HG03442 (cell line): ENCODE data around the gene COP1.
"Not testable (repeated sequence)": the region's sequence is repeated elsewhere in the genome, so short reads cannot be mapped to it uniquely, and the experiment has no call there.

Experiments
- ATAC-seq: cut with Tn5 transposase; IDR thresholded peaks from one replicate; pipeline ENCODE4 v1.9.1; 2021; ENCODE audit warnings: mild to moderate bottlenecking, moderate library complexity; ENCODE audit not compliant: unreplicated experiment

COP1 gene

DNA sequence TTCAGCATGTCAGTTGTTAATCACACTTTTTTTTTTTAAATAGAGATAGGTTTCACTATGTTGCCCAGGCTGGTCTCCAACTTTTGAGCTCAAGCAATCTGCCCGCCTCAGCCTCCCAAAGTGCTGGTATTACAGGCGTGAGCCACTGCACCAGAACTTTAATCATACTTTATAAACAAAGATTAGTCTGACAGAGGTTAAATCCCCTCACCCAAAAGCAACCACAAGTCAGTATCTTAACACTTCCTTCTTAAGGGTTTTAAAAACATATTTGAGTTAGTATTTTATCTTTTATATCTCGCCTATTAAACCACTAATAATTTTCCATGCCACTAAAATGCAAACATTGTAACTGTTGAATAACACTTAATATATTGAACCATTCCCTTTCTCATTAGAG is 70.2 kb downstream of the COP1 start:
- ATAC-seq = no peak

DNA sequence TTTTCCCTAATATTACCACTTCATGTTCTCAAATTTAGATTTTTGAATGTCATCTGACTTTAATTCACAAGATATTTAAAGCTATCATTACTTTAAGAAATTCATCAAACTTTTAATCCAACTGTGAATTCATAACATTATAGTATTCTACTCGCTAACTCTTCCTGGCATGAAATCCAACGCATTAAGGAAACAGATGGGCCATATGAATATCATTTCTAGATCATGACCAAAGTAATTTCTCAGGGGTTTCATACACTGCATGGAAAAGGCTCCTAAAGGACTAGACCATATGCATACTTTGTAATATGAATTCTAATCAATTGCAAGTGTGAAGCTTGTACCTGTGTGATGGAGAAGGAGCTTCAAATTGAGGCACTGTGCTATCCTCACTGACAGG is 72.4 kb downstream of the COP1 start:
- ATAC-seq = no peak

DNA sequence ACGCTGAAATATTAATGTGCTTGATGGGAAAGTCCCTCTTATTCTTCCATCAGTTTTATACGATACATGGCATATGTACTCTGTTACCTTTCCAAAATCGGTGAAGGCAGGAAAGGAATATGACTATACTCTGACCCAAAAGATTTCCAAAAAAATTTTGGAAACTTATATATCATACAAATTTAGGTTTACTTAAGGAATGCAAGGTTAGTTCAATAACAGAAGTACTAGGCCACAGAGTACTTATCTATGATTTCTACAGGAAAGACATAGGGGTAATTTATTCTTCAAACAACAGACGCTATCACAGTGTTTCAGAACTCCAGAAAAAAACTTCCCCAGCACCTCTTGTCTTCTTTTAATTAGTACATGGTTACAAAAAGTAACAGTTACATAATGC is 84.8 kb downstream of the COP1 start:
- ATAC-seq = no peak

DNA sequence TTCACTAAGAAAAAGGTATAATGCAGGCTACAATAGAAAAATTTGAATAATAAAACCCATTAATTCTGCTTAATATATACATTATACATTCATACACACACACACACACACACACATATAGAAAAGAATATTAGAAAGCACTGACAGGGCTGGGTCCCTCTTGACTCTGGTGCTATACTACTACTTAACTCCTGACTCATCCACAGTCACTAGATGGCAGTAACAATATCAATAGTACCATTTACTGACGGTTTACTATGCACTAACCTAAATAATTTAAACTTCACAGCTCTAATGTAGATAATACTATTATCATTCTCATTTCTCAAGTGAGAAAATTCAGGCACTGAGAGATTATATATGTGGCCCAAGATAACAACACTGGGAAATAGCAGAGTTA is 87.5 kb downstream of the COP1 start:
- ATAC-seq = no peak

DNA sequence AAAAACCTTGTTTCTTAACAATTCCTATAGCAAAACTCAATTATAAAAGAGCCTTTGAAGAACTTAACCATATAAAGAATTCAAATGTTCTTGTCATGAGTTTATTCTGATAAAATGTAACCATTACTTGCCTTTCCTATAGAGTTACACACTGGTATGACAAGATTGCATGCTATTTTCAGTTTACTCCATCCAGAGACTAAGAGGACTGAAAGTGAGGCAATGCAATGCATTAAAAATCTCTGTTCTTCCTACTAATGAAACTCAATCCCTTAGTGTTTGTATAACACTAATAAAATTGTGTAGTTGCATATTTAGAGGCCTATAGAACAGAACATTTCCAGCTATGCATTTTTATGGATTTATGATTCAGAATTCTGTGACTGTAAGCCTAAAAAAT is 88.1 kb downstream of the COP1 start:
- ATAC-seq = no peak

DNA sequence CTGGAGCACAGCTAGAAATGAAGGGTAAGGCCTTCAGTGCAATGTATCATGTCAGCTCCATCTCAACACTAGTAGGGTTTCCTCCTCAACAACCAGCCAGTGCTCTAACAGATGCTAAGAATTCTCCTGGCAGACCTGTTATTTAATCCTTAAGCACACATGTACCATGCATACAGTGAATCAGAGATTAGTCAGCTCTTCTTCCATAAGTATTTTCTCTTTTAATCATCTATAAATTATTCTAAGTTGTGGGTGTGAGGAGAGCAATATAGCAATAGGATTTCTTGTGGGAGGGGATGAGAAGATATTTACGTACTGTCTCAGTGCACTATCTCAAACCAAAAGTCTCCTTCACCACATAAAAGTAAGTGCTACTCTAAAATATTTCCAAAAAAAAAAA is 95.3 kb downstream of the COP1 start:
- ATAC-seq = no peak

DNA sequence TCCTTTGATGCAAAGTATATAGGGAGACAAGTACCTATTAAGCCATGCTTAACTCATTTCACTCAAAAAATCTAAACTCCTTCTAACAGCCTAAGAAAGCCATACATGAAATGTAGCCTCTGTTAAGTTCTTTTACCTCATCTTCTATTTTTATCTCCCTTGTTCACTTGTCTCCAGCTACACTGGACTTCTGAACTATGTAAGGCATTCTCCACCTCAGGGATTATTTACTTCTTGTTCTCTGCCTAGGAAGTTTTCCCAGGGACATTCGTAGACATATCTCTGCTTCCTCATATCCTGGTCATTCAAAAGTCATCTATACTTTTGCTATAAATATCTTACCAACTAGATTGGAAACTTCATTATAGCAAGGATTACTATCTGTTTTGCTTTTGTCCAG is 96.9 kb downstream of the COP1 start:
- ATAC-seq = no peak

DNA sequence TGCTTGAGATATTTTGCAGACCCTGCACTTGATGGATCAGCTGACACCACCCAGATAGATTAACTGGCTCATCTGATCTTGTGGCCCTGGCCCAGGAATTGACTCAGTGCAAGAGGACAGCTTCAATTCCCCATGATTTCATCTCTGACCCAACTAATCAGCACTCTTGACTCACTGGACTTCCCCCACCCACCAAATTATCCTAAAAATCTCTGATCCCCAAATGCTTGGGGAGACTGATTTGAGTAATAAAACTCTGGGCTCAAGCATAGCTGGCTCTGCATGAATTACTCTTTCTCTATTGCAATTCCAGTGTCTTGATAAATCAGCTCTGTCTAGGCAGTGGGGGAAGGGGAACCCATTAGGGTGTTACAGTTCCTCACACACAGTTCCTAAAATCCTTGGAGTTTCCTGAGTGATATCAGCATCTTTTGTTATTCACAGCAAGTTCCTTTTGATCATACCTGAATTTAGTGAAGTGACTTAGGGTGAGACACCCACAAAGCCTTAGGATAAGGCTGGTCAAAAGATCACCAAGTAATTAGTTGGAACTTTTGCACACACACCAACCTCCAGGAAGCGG is 104.2 kb downstream of the COP1 start:
- no peak for ATAC-seq

DNA sequence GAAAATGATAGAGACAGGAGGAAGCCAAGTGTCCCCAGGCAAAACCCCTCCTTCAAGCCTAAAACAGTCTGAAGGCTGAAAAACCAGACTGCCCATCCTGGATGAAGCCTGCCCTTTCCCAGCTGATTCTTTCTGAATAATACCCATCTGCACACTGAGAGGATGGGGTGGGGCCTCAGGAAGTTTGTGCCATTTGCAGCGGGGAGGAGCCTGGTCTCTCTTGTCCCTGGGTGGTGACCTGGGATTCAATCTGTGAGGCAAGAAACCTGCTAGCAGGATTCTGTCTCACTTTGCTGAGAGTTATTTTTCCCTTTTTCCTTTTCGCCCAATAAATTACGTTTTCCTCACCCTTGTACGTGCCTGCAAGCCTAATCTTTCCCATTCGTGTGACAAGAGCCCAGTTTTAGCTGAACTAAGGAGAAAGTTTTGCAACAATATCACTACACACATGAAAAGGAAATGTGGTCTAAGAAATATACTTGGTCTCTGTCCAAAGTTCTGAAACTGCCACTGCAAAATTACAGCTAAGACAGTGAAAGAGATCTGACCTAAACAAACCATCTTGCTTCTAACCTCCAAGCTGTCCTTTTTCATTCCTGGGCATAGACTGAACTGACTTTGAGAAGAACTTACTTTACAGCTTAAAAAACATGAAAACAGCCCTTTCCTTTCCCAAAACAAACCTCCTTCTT is 105.0 kb downstream of the COP1 start:
- no peak for ATAC-seq

DNA sequence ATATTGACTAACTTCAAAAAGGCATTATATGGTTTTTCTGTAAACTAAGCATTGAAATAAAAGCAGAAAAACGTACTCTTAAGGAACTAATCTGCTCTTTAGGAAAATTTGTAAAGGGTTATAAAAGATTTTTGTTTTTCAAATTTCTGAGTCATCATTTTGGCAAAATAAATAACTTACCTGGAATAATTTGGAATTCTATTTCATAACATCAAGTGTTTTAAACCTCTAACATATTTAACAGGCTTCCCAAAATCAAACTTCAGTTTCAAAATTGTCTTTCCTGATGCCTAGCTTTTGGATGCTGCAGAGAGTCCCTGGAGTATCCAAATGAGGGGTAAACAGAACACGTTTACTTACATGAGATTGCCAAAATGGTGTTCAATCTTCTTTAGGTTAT is 108.5 kb downstream of the COP1 start:
- no peak for ATAC-seq

DNA sequence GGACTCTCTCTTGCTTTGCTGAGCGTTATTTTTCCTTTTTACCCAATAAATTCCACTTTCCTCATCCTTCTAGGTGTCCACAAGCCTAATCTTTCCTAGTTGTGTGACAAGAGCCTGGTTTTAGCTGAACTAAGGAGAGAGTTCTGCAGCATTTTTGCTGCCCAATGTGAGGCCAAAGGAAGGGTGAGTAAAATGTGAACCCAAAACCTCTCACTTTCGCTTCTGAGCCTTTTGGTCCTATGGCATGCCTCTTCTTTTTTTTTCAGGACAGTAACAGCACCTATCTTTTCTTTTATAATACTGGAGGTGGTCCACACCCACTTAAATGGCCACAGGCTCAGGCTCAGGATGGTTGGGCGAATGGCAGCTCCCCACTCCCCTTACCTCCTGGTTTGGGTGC is 111.1 kb downstream of the COP1 start:
- ATAC-seq = no peak

DNA sequence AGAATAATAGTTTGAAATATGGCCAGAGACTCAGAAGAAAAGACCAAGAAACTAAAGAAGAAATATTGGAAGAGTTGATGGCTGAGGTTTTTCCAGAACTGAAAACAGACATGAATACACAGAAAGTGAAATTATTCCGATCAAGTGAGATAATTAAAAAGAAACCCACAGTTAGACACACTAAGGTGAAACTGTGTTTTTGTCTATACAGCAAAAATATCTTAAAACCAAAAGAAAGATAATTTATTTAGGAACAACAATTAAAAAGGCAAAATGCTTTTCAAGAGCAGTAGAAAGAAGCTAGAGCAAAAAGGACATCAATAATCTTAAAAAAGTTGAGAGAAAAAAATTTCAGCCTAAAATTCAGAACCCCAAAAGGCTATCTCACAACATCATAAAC is 116.3 kb downstream of the COP1 start:
- no peak for ATAC-seq

DNA sequence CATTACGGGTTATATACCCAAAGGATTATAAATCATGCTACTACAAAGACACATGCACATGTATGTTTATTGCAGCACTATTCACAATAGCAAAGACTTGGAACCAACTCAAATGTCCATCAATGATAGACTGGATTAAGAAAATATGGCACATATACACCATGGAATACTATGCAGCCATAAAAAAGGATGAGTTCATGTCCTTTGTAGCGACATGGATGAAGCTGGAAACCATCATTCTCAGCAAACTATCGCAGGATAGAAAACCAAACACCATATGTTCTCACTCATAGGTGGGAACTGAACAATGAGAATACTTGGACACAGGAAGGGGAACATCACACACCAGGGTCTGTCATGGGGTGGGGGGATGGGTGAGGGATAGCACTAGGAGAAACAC is 119.3 kb downstream of the COP1 start:
- ATAC-seq = not testable (repeated sequence)

DNA sequence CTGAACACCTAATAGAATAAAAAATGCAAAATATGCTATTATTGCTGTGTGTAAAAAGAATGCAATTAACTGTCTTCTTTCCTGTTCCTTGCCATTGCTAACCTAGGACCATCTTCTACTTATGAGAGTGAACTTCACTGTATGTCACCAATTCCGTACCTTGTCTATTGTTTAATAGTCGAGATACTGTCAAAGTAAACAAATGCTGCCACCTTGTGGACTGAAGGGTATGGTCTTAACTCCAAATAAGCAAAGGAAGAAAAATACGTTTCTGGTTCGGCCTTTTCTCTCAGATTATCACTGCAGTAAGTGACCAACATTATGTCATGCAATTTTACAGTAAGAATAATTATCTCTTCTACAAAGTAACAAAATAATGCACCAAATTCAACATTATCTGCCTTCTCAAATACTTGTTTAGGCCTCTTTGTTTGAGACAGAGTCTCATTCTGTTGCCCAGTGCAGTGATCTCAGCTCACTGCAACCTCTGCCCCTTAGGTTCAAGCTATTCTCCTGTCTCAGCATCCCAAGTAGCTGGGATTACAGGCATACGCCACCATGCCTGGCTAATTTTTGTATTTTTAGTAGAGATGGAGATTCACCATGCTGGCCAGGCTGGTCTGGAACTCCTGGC is 133.4 kb downstream of the COP1 start:
- ATAC-seq = no peak

DNA sequence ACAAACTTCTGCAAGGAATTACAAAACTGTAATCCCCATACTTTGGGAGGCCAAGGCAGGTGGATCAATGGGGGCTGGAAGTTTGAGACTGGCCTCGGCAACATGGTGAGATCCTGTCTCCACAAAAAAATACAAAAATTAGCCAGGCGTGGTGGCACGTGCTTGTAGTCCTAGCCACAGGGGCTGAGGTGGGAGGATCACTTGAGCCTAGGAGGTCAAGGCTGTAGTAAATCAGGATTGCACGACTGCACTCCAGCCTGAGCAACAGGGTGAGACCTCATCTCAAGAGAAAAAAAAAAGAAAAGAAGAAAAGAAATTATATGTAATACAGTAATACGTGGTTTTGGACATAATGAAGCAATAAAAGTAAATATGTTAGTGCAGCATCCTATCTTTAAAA is 138.2 kb downstream of the COP1 start:
- no peak for ATAC-seq

DNA sequence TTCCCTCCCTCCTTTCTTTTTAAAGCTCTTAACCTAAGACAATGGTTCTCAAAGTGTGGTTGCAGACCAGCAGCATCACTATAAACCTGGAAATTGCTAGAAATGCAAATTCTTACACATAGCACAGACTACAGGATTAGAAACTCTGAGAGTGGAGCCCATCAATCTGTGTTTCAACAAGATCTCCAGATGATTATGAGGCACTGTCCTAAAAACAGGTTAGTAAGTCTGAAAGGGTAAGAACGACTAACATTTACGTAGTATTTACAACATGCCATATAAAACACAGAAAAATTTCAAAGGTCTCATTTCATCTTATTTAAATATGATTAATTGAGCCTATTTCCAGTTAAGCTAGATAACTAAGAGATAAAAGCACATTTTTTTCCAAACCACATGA is 138.8 kb downstream of the COP1 start:
- ATAC-seq = no peak

DNA sequence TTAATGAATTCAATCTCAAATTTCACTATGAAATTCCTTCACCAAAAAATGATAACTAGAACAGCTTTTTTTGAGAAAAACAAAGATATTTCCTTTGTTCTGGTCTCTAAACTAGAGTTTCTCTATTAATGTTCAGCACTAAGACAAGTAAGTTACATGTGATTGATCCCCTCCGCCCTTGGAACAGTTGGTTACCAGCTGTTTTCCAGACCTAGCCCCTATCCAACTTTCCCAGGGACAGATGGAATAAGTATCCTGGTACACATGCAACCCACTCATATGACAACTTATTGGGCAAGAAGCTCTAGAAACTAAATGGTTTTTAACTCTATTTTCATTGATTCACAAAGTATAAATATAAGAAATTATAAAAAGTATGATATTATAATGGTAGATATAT is 140.4 kb downstream of the COP1 start:
- ATAC-seq = no peak

DNA sequence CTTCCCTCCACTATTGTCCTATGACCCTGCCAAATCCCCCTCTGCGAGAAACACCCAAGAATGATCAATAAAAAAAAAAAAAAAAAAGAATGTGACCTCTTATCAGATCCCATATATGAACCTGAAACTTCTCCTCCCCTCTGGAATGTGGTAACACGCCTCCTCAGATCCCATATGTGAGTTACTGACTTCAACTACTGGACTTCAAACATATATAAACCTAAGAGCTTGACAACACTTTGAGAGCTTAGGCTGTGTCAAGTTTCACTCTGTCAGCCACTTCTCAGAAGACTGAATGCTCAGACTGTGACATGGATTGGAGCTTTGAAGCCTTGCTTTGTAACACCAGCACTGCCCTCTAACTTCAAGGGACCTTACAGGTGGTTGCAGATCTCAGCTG is 148.4 kb downstream of the COP1 start:
- ATAC-seq = no peak

DNA sequence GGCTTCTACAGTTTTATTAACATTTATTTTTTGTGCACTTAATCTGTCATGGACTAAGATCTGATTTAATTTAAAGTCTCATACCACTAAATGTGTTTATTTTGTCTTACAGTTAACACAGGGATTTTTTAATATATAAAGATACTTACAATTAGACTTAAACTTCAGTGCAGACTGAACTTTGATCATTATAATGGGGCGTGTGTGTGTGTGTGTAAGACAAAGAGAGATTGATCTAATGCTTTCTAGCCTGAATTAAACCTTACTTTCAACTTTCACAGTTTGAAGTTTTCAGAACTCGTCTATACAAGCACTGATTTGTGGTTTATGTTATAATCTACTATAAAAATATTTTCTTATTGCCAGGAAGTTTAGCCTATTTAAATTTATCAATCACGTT is 150.8 kb downstream of the COP1 start:
- ATAC-seq = no peak

DNA sequence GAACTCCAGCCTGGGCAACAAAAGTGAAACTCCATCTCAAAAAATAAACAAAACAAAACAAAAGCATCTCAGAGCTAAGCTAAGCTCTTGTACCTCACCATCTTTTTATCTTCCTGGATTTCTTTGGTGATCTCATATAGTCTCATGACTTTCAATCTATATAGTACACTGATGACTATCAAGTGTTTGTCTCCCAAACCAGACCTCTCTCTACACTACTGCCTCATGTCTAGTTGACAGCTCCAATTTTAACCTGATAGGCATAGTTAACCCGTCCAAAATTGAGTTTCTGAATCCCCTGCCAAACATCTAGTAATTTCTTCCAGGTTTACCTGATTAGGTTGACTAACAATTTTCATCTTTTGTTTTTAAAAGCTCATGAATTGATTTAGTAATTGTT is 151.7 kb downstream of the COP1 start:
- ATAC-seq = no peak

DNA sequence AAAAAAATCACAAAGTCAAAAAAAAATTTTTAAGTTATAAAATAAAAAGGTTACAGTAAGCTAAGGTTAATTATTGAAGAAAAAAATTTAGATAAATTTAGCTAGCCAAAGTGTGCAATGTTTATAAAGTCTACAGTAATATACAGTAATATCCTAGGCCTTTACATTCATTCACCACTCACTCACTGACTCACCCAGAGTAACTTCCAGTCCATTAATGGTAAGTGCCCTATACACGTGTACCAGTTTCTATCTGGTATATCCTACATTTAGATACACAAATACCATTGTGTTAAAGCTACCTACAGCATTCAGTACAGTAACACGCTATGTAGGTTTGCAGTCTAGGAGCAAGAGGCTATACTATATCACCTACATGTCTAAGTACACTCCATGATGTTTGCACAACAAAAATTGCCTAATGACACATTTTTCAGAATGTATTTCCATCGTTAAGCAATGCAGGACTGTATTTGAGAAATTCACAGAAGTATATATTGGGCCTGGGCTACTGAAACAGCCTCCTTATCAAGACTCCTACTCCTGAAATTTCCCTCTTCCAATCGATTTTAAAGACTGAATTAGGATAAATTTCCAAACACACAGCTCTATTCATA is 155.1 kb downstream of the COP1 start:
- ATAC-seq = no peak

DNA sequence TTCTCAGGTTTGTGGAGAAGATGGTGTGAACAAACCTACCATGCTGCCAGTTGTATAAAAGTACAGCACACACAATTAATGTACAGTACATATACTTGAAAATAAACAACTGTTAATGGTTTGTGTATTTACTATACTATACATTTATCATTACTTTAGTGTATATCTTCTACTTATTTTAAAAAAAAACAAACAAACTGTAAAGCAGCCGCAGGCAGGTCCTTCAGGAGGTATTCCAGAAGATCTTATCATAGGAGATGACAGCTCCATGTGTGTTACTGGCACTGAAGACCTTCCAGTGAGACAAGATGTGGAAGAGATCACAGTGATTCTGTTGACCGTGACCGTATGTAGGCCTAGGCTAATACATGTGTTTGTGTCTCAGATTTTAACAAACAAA is 155.7 kb downstream of the COP1 start:
- ATAC-seq = no peak
